GM18505 (cell line): ENCODE results near the gene SLC15A3.
A peak's percentile ranks its signal among the peaks of the same experiment; 100 is the strongest.

Experiments
- ATAC-seq: cut with Tn5 transposase; IDR thresholded peaks from one replicate; pipeline ENCODE4 v1.9.1; 2021; ENCODE audit not compliant: unreplicated experiment
- POLR2A ChIP-seq: IDR thresholded peaks from 4 replicates; pipeline ENCODE4 v1.6.1; 2011; ENCODE audit warnings: borderline replicate concordance; ENCODE audit not compliant: insufficient read depth, insufficient read length; ENCODE audit errors: extremely low read depth

The SLC15A3 gene

DNA sequence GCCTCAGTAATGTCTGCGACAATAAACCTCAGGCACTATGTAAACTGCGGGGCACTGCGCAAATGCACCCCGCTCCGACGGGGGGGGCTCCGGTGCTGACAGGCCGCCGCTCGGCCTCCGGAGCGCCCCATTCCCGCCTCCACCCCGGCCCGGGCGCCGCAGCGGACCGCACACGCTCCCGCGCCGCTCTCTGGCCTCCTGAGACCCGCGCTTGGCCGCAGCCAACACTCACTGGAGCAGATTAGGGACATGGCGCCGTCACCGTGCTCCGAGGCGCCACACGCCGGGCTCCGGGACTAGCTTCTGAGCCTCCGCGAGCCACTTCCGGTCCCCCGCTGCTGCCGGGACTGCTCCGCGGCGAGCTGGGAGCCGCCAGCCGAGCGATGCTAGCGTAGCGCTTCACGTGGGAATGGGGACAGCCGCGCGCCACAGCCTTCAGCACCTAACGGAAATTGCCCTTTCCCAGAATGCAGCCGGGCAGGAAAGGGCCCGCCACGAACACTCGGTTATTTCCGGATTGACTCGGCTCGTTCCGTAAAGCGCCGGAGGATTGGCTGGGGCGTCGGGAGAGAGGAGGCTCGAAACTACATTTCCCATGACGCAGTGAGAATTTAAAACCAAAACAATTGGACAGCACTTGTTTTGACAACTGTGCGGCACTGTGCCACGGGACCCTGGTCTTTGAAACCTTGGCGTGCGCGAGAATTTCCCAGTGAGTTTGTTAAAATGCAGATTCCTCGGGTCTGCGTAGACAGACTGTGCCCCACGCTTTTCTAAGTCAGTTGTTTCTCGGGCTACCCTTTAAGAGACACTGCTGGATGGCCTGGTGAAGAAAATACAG lies 45.6 kb downstream of the SLC15A3 start, which contains the start of gene PRPF19:
Gene PRPF19, minus strand, starts transcription at position 454 of the 841 bp plus-strand sequence. Its CDS starts 203 bp downstream, at position 251.
- peak; percentile 76 for ATAC-seq
- peak; percentile 94 for TF ChIP-seq POLR2A

GRCh38 chr11:60905551-60906113 lies 46.3 kb downstream of the SLC15A3 start:
- no peak for TF ChIP-seq POLR2A

DNA sequence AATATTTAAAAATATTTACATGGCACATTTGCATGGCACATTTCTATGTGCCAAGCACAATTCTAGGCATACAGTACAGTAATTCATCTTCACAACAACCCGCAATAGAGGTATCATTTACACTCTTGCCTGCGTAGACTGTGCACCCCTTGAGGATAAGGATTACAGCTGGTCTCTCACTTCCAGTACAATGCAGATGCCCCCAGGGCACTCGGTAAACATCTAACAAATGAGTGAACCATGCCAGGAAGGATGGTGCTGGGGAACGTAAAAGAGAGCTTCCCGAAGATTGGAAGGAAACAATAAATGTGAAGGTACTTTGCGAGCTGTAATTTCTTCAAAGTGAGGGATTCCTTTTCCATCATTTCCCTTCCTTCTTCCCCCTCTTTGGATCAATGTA lies 46.9 kb downstream of the SLC15A3 start:
- ATAC-seq, result no peak
- no peak for TF ChIP-seq POLR2A

More at GRCh38 chr11:60905551-60906113, 46.3 kb downstream of the SLC15A3 start:
- ATAC-seq, result no peak

GRCh38 chr11:60902625-60903024 lies 49.4 kb downstream of the SLC15A3 start:
- ATAC-seq, result no peak
- TF ChIP-seq POLR2A, result no peak

DNA sequence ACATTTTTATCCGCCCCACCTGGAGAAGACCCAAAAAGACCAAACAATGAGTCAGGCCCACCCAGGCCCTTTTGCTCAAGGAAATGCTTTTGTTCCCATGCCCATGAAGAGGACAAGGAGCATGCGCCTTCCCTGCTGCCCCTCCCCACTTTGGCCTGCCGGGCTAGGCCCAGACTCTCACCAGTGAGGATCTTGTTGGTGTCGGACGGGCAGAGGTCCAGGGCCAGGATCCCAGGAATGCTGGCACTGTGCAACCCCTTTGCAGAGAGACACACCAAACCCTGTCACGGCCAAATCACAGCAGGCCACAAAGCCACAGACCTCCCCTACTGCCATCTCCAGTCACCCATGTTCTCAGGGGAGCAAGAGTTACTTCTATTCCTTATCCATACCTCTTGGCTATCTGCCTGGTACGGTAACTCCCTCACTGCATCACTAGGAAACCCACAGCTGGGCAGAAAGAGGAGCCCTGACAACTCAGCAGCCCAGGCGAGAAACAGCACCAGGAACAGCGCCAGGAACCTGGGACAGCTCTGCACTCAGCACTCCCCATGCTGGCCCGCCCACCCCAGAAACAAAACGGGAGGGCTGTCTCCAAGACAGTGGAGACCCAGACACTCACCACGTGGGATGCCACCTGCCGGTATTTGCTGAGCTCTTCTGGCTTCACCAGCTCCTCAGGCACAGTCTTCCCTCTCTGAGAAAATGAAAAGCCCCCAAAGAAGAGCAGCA lies 51.1 kb downstream of the SLC15A3 start:
- ATAC-seq, result no peak
- no peak for TF ChIP-seq POLR2A

GRCh38 chr11:60899977-60900376 lies 52.0 kb downstream of the SLC15A3 start:
- no peak for ATAC-seq

DNA sequence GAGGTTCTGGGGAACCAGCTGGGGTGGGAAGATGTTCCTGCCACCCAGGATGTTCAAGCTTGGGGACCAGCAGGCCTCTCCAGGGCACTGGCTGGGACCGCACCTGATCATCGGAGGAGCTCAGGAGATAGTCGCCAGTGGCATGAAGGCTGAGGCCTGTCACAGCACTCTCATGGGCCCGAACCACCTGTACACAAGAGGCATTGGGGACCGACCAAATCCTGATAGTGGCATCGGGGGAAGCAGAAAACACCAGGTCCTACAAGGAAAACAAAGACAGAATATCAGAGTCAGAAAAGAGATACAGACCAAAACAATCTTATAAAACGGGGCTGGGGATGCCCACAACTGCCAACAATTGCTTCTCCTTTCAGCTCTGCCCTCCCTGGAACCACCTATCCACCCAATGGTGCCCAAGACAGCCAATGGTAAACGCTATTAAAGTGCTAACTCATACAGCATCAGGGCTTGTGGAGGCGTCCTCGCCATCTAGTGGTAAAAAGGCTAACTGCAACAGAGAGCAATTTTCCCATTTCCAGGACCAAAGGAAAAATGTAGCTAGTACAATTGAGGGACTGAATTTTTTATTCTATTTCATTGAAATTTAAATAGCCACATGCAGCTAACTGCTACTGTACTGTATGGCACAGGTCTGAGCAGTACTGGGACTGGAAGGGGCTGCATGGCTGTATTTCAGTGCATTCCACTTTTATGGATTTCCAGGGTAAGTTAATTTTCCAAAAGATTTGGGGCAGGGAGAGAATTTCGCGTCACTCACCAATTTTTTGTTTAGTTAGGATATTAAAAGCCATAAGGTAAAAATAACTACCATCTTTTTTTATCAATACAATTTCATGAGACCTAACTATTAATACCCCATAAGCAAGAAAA lies 52.7 kb downstream of the SLC15A3 start:
- ATAC-seq, result no peak
- TF ChIP-seq POLR2A, result peak; percentile 16

More at GRCh38 chr11:60899977-60900376, 52.0 kb downstream of the SLC15A3 start:
- no peak for TF ChIP-seq POLR2A

GRCh38 chr11:60897496-60897895 lies 54.5 kb downstream of the SLC15A3 start:
- no peak for ATAC-seq
- TF ChIP-seq POLR2A, result no peak

- TF ChIP-seq POLR2A, result no peak
- ATAC-seq, result no peak
These were observed 56.3 kb downstream of the SLC15A3 start for GRCh38 chr11:60895687-60896086.

DNA sequence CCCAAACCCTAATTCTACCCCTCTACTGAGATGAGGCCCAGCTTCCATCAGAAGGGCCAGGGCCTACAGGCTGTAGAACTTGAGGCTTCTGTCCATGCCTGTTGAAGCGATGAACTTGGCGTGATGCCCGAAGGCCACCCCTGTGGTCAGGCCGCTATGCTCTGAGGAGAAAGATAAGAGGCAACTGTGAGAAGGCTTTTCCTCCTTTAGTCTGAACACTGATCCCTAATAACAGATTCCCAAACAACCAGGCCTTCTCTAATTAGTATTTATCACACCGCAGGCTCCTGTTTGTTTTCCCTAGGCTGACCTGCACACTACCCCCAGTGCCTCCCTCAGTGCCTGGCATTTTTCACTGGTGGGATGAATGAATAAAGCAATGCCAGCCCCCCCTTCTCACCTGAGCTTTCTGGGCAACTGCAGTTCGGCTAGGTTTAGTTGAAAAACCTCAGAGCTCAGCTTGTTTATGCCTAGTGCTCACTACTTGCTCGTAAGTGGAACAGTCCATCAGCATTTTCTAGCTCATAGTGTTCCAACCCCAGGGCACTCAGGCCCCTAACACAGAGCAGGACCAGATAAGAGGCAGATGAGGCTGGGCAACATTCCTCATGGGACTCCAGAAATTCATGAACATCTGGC lies 60.8 kb downstream of the SLC15A3 start:
- no peak for ATAC-seq
- no peak for TF ChIP-seq POLR2A

DNA sequence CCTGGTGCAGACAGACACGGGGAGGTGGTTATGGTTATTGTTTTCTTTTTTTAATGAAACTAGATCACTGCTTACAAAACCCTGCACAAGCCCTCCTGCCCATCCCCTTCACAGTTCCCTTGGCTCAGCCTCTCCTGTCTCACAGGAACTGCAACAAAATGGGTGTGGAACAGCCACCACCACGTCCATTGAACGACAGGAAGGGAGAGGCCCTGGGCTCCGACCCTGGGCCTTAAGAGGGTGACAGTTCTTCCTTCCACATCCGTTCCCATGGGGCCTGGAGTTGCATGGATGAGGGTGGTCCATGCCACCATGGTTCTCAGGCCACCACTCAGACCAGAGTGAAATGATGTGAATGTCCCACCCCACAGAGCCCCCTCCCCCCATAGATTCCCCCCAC lies 61.3 kb downstream of the SLC15A3 start:
- no peak for TF ChIP-seq POLR2A
- ATAC-seq, result no peak

DNA sequence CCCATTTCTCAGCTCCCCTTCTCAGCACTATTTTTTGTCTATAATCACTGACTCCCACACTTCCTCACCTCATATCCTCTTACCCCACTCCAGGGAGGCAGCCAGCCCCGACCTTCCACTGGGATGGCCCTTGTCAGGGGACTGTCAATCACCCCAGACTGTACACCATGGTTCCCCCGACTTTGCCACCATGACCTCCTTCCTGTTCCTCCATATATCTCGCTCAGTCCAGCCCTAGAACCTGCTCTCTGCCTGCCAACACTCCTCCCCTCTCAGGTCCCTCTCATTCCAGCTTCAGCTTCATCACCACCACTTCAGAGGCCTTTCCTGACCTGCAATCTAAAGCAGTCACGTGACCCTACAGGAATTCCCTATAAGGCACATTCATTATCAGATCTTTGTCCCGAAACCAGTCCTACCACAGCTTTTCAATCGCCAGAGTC lies 62.1 kb downstream of the SLC15A3 start:
- ATAC-seq, result no peak
- TF ChIP-seq POLR2A, result peak; percentile 36
